ENCODE results near the gene SUV39H1.

SUV39H1 gene

GRCh38 chrX:48711929-48712505, 15.5 kb downstream of the SUV39H1 start:
- H3K9me3 ChIP-seq (ENCODE audit: severe bottlenecking): no peaks in the 10 kb centered on the region
- no peaks in the 10 kb centered on the region for H3K27me3 ChIP-seq (ENCODE audit: insufficient read depth, poor library complexity, severe bottlenecking)
- H3K36me3 ChIP-seq (ENCODE audit: low read depth): no peaks in the 10 kb centered on the region
- no peak for DNase-seq (ENCODE audit: low spot score)
- TF ChIP-seq, protein P1, sequence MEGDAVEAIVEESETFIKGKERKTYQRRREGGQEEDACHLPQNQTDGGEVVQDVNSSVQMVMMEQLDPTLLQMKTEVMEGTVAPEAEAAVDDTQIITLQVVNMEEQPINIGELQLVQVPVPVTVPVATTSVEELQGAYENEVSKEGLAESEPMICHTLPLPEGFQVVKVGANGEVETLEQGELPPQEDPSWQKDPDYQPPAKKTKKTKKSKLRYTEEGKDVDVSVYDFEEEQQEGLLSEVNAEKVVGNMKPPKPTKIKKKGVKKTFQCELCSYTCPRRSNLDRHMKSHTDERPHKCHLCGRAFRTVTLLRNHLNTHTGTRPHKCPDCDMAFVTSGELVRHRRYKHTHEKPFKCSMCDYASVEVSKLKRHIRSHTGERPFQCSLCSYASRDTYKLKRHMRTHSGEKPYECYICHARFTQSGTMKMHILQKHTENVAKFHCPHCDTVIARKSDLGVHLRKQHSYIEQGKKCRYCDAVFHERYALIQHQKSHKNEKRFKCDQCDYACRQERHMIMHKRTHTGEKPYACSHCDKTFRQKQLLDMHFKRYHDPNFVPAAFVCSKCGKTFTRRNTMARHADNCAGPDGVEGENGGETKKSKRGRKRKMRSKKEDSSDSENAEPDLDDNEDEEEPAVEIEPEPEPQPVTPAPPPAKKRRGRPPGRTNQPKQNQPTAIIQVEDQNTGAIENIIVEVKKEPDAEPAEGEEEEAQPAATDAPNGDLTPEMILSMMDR (IDR thresholded peaks at IDR 0.05; ENCODE audit: poor library complexity, severe bottlenecking): no peak
- no peak overlapping the region for H3K4me3 ChIP-seq (ENCODE audit: severe bottlenecking)
- no peaks in the 10 kb centered on the region for H3K4me1 ChIP-seq (ENCODE audit: insufficient read depth, poor library complexity, severe bottlenecking)
- no peak overlapping the region for H3K27ac ChIP-seq (ENCODE audit: poor library complexity, severe bottlenecking)
- no peak for ATAC-seq (ENCODE audit: low read depth)

- Histone ChIP-seq H3K9me3 (ENCODE audit: severe bottlenecking) (no peaks in the 10 kb centered on the region), H3K36me3 (ENCODE audit: low read depth) (no peaks in the 10 kb centered on the region), H3K4me1 (ENCODE audit: insufficient read depth, poor library complexity, severe bottlenecking) (no peaks in the 10 kb centered on the region), H3K27me3 (ENCODE audit: insufficient read depth, poor library complexity, severe bottlenecking) (no peaks in the 10 kb centered on the region), H3K27ac (ENCODE audit: poor library complexity, severe bottlenecking) (no peak overlapping the region), H3K4me3 (ENCODE audit: severe bottlenecking) (no peak overlapping the region)
- ATAC-seq (ENCODE audit: low read depth) (no peak), DNase-seq (ENCODE audit: low spot score) (no peak)
- TF ChIP-seq, protein P1 (IDR thresholded peaks at IDR 0.05; ENCODE audit: poor library complexity, severe bottlenecking): no peak
Observed at GRCh38 chrX:48713847-48714246, 17.3 kb downstream of the SUV39H1 start.

- Histone ChIP-seq H3K4me1 (ENCODE audit: insufficient read depth, poor library complexity, severe bottlenecking) (no peaks in the 10 kb centered on the region), H3K9me3 (ENCODE audit: severe bottlenecking) (no peaks in the 10 kb centered on the region), H3K4me3 (ENCODE audit: severe bottlenecking) (no peak overlapping the region), H3K27ac (ENCODE audit: poor library complexity, severe bottlenecking) (no peak overlapping the region), H3K36me3 (ENCODE audit: low read depth) (no peaks in the 10 kb centered on the region), H3K27me3 (ENCODE audit: insufficient read depth, poor library complexity, severe bottlenecking) (no peaks in the 10 kb centered on the region)
- no peak for DNase-seq (ENCODE audit: low spot score)
- TF ChIP-seq, protein P1 (IDR thresholded peaks at IDR 0.05; ENCODE audit: poor library complexity, severe bottlenecking): no peak
- ATAC-seq (ENCODE audit: low read depth): no peak
Observed at GRCh38 chrX:48714573-48714972, 18.0 kb downstream of the SUV39H1 start.

DNA sequence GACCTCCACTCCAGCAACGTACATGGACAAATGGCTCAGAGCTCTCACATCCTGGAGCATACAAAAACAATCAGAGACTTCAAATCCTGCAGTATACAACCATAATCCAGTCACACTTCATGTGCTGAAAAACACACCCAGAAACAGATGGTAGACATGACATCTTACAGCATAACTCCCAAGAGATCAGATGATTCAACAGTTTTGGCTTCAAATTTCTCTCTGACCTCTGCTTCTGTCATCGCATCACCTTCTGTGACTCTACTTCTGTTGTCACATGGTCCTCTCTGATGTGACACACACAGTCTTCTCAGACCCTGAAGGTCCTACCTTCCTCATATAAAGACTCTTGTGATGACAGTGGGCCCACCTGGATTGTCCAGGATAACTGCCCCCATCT, 18.5 kb downstream of the SUV39H1 start:
- ATAC-seq (ENCODE audit: low read depth) (no peak), DNase-seq (ENCODE audit: low spot score) (no peak)
- H3K4me1 ChIP-seq (ENCODE audit: insufficient read depth, poor library complexity, severe bottlenecking): no peaks in the 10 kb centered on the region
- H3K4me3 ChIP-seq (ENCODE audit: severe bottlenecking): no peak overlapping the region
- TF ChIP-seq, protein P1 (IDR thresholded peaks at IDR 0.05; ENCODE audit: poor library complexity, severe bottlenecking): no peak
- no peaks in the 10 kb centered on the region for H3K36me3 ChIP-seq (ENCODE audit: low read depth)
- no peaks in the 10 kb centered on the region for H3K27me3 ChIP-seq (ENCODE audit: insufficient read depth, poor library complexity, severe bottlenecking)
- H3K27ac ChIP-seq (ENCODE audit: poor library complexity, severe bottlenecking): no peak overlapping the region
- H3K9me3 ChIP-seq (ENCODE audit: severe bottlenecking): no peaks in the 10 kb centered on the region

DNA sequence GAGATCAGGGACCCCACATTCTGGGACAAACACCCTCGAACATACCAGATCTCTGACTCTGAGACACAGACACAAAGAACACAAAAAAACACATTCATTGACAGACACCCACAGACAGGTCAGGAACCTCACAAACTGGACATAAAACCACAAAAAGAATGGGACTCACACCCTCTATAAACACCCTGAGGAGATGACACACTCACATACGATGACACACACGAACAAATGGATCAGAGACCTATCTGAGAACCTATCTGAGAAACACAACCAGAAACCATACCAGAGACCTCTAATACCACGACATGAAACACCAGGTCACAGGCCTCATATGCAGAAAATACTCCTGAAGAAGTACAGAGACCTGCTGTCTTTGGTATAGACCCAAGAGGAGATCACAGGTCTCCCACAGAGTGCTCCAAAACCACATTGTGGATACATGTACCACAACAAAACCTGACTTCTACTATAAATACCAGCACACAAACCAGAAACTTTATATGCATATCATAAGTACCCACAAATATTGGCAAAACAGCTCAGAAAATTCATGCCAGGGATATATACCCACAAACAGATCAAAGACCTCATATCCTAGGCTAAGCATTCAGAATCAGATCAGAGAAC, 19.5 kb downstream of the SUV39H1 start:
- H3K4me1 ChIP-seq (ENCODE audit: insufficient read depth, poor library complexity, severe bottlenecking): no peaks in the 10 kb centered on the region
- no peaks in the 10 kb centered on the region for H3K9me3 ChIP-seq (ENCODE audit: severe bottlenecking)
- no peaks in the 10 kb centered on the region for H3K27me3 ChIP-seq (ENCODE audit: insufficient read depth, poor library complexity, severe bottlenecking)
- no peak for ATAC-seq (ENCODE audit: low read depth)
- TF ChIP-seq, protein P1 (IDR thresholded peaks at IDR 0.05; ENCODE audit: poor library complexity, severe bottlenecking): no peak
- no peak for DNase-seq (ENCODE audit: low spot score)
- H3K27ac ChIP-seq (ENCODE audit: poor library complexity, severe bottlenecking): no peak overlapping the region
- no peaks in the 10 kb centered on the region for H3K36me3 ChIP-seq (ENCODE audit: low read depth)
- no peak overlapping the region for H3K4me3 ChIP-seq (ENCODE audit: severe bottlenecking)

Data from RWPE2 (cell line).